H1 (cell line): Measurements from ENCODE around the gene SURF2. TPM values are rescaled to one million over a fixed set of nuclear protein-coding genes. Genes with fewer than 3 reads are reported as not detected.

Source experiments
- CTCF ChIA-PET: fragments of 300-600 bp; sonication (Branson Sonifier 250); formaldehyde crosslinking; loops from one replicate; lab custom pipeline; 2021; ENCODE audit not compliant: partially characterized antibody; lab: Charles Lee
- POLR2A ChIA-PET: fragments of 300-600 bp; sonication (Branson Sonifier 250); formaldehyde crosslinking; loops from one replicate; lab custom pipeline; 2021; ENCODE audit warnings: inconsistent platforms; ENCODE audit not compliant: partially characterized antibody; lab: Charles Lee
- DNase-seq, 2 experiments: peaks; one replicate each; pipeline versions ENCODE4 v3.0.0 to v3.0.0-alpha.2; 2010 to 2022; ENCODE audit warnings: low spot score in 2 of 2, low read depth in 1 of 2, mixed read lengths in 1 of 2
- FAIRE-seq: peaks from 2 replicates; lab custom pipeline; 2011; peaks lifted over from hg19 to GRCh38; lab: Jason Lieb, UNC
- H2AFZ ChIP-seq: 2 replicates; pipeline ENCODE4 v1.8.1; 2012; ENCODE audit warnings: low read length, inconsistent platforms
- H2AK5ac ChIP-seq: 2 replicates; pipeline ENCODE4 v1.6.1; 2013; ENCODE audit warnings: low read depth, low read length
- H2BK120ac ChIP-seq: replicated peaks from 2 replicates; pipeline ENCODE3; 2013; ENCODE audit warnings: low read depth, low read length, inconsistent platforms
- H2BK12ac ChIP-seq: 2 replicates; pipeline ENCODE4 v1.6.1; 2013; ENCODE audit warnings: low read depth, low read length
- H2BK15ac ChIP-seq: 2 replicates; pipeline ENCODE4 v1.6.1; 2013; ENCODE audit warnings: low read length
- H2BK20ac ChIP-seq: 2 replicates; pipeline ENCODE4 v1.6.1; 2013; ENCODE audit warnings: low read length
- H2BK5ac ChIP-seq: 2 replicates; pipeline ENCODE4 v1.6.1; 2013; ENCODE audit warnings: low read depth, low read length
- H3K14ac ChIP-seq: 2 replicates; pipeline ENCODE4 v1.6.1; 2013; ENCODE audit warnings: inconsistent platforms; ENCODE audit not compliant: insufficient read length
- H3K18ac ChIP-seq: 2 replicates; pipeline ENCODE4 v1.6.1; 2013; ENCODE audit warnings: low read length; ENCODE audit errors: extremely low read depth
- H3K23ac ChIP-seq: 2 replicates; pipeline ENCODE4 v1.6.1; 2013; ENCODE audit warnings: inconsistent platforms; ENCODE audit not compliant: insufficient read length
- H3K23me2 ChIP-seq: 2 replicates; pipeline ENCODE4 v1.6.1; 2013; ENCODE audit warnings: low read depth, low read length
- H3K27ac ChIP-seq: 2 replicates; pipeline ENCODE4 v1.6.1; 2011; ENCODE audit warnings: low read depth, low read length, inconsistent platforms
- H3K27me3 ChIP-seq, 4 experiments: replicated peaks in 1 of 4; 1 replicate in 1 of 4; 2 replicates in 3 of 4; pipeline versions ENCODE4 v1.6.1 to v1.8.1; 2011 to 2013; ENCODE audit warnings: low read length in 3 of 4, mild to moderate bottlenecking in 3 of 4, inconsistent platforms in 2 of 4, mixed read lengths in 2 of 4, moderate library complexity in 1 of 4; ENCODE audit not compliant: control insufficient read depth in 3 of 4, insufficient read depth in 3 of 4; ENCODE audit errors: extremely low read depth in 1 of 4
- H3K36me3 ChIP-seq, 4 experiments: 2 replicates each; pipeline versions ENCODE4 v1.6.1 to v1.8.1; 2011 to 2013; ENCODE audit warnings: mild to moderate bottlenecking in 4 of 4, low read length in 3 of 4, moderate library complexity in 2 of 4, control low read depth in 1 of 4, inconsistent platforms in 1 of 4; ENCODE audit not compliant: insufficient read depth in 4 of 4, control insufficient read depth in 2 of 4
- H3K4ac ChIP-seq: replicated peaks from 2 replicates; pipeline ENCODE3; 2013; ENCODE audit warnings: low read length, low read depth, mixed read lengths, inconsistent platforms; ENCODE audit not compliant: insufficient read length
- H3K4me1 ChIP-seq, 4 experiments: replicated peaks in 1 of 4; 1 replicate in 1 of 4; 2 replicates in 3 of 4; pipeline versions ENCODE4 v1.6.1 to v1.8.1; 2011 to 2013; ENCODE audit warnings: low read length in 3 of 4, inconsistent platforms in 2 of 4, mixed read lengths in 1 of 4; ENCODE audit not compliant: insufficient read depth in 4 of 4, control insufficient read depth in 3 of 4
- H3K4me2 ChIP-seq, 2 experiments: 2 replicates each; pipeline versions ENCODE4 v1.6.1 to v1.8.1; 2011 to 2013; ENCODE audit warnings: low read depth in 2 of 2, low read length in 2 of 2, control low read depth in 1 of 2, inconsistent platforms in 1 of 2, mild to moderate bottlenecking in 1 of 2; ENCODE audit not compliant: insufficient read depth in 1 of 2
- H3K4me3 ChIP-seq, 4 experiments: fragments of 200-600, 300-600 bp in 1 of 4; sonication (generic), shearing (Covaris generic), sonication (Bioruptor Twin) in 1 of 4; 2 replicates each; pipeline versions ENCODE4 v1.5.1 to v1.8.1; 2011 to 2016; ENCODE audit warnings: low read length in 4 of 4, low read depth in 3 of 4, control low read depth in 2 of 4, inconsistent platforms in 2 of 4, mild to moderate bottlenecking in 2 of 4, mixed read lengths in 1 of 4, moderate library complexity in 1 of 4; ENCODE audit not compliant: insufficient read depth in 2 of 4; ENCODE audit errors: extremely low read depth in 1 of 4
- H3K56ac ChIP-seq: replicated peaks from 2 replicates; pipeline ENCODE3; 2013; ENCODE audit warnings: low read depth, mild to moderate bottlenecking, mixed read lengths, low read length, inconsistent platforms; ENCODE audit not compliant: insufficient read length
- H3K79me1 ChIP-seq: 2 replicates; pipeline ENCODE4 v1.6.1; 2013; ENCODE audit warnings: low read depth, low read length, control low read depth
- H3K79me2 ChIP-seq, 2 experiments: 2 replicates each; pipeline versions ENCODE4 v1.6.1 to v1.8.1; 2012 to 2013; ENCODE audit warnings: low read length in 2 of 2, mild to moderate bottlenecking in 2 of 2, inconsistent platforms in 1 of 2; ENCODE audit not compliant: insufficient read depth in 2 of 2, control insufficient read depth in 1 of 2
- H3K9ac ChIP-seq, 4 experiments: replicated peaks in 1 of 4; 1 replicate in 1 of 4; 2 replicates in 3 of 4; pipeline versions ENCODE4 v1.6.1 to v1.8.1; 2011 to 2013; ENCODE audit warnings: low read depth in 3 of 4, low read length in 3 of 4, control low read depth in 2 of 4, mild to moderate bottlenecking in 2 of 4, moderate library complexity in 2 of 4, inconsistent platforms in 1 of 4; ENCODE audit errors: extremely low read depth in 1 of 4
- H3K9me3 ChIP-seq, 2 experiments: 2 replicates each; pipeline versions ENCODE4 v1.6.1 to v1.8.1; 2012 to 2013; ENCODE audit warnings: mild to moderate bottlenecking in 2 of 2, moderate library complexity in 2 of 2, control low read depth in 1 of 2, inconsistent platforms in 1 of 2, low read depth in 1 of 2, low read length in 1 of 2, mixed read lengths in 1 of 2; ENCODE audit not compliant: insufficient read depth in 2 of 2
- H4K20me1 ChIP-seq, 2 experiments: replicated peaks in 1 of 2; 2 replicates each; pipeline versions ENCODE3 to v1.8.1; 2011 to 2013; ENCODE audit warnings: inconsistent platforms in 2 of 2, low read length in 2 of 2, mild to moderate bottlenecking in 1 of 2; ENCODE audit not compliant: insufficient read depth in 2 of 2, control insufficient read depth in 1 of 2
- H4K5ac ChIP-seq: 2 replicates; pipeline ENCODE4 v1.6.1; 2013; ENCODE audit warnings: low read length, low read depth, mixed read lengths, inconsistent platforms; ENCODE audit not compliant: insufficient read length
- H4K8ac ChIP-seq: 2 replicates; pipeline ENCODE4 v1.8.0; 2013; ENCODE audit warnings: mild to moderate bottlenecking, moderate library complexity, low read length, inconsistent platforms; ENCODE audit not compliant: insufficient read depth; ENCODE audit errors: extremely low read depth
- H4K91ac ChIP-seq: replicated peaks from 2 replicates; pipeline ENCODE3; 2013; ENCODE audit warnings: low read length, mixed read lengths, inconsistent platforms; ENCODE audit not compliant: insufficient read length
- GABPA ChIP-seq: IDR thresholded peaks from 2 replicates; pipeline ENCODE4 v1.6.1; 2011; ENCODE audit warnings: mild to moderate bottlenecking, low read length, moderate library complexity, borderline replicate concordance; ENCODE audit not compliant: insufficient read depth
- GTF2F1 ChIP-seq: IDR thresholded peaks from 2 replicates; pipeline ENCODE4 v1.6.1; 2012; ENCODE audit warnings: low read depth, low read length, improper control_type of control experiment, borderline replicate concordance
- POLR2A ChIP-seq, 2 experiments: IDR thresholded peaks; 1 replicate in 1 of 2; 2 replicates in 1 of 2; pipeline ENCODE4 v1.6.1; 2011; ENCODE audit warnings: low read depth in 2 of 2, low read length in 2 of 2, mild to moderate bottlenecking in 2 of 2; ENCODE audit errors: control extremely low read depth in 1 of 2
- RNF2 ChIP-seq: fragments of 200-900, 300-1000 bp; sonication (generic); IDR thresholded peaks from 2 replicates; pipeline ENCODE4 v1.7.1; 2016; ENCODE audit warnings: borderline replicate concordance, low read depth, mild to moderate bottlenecking, antibody characterized with exemption, low read length; ENCODE audit not compliant: poor library complexity, severe bottlenecking; ENCODE audit errors: missing control alignments
- WGBS, 2 experiments: shearing (Covaris generic) in 1 of 2; methylation state at CpG; one replicate each; pipeline versions ENCODE4 v1.1.6 to v1.1.7; 2013 to 2015; ENCODE audit warnings: low lambda C conversion rate in 2 of 2, mixed read lengths in 2 of 2, inconsistent platforms in 1 of 2, low coverage in 1 of 2, missing lambda C conversion rate in 1 of 2; ENCODE audit not compliant: insufficient replicate concordance in 2 of 2, insufficient coverage in 1 of 2, insufficient read length in 1 of 2; ENCODE audit errors: extremely low coverage in 1 of 2, missing lambda C conversion rate in 1 of 2; 5-methylcytosine and 5-hydroxymethylcytosine counted together
- polyA plus RNA-seq, 7 experiments: library from polyadenylated mRNA; depleted of rRNA in 3 of 7; stranded (reverse) in 5 of 7; unstranded in 2 of 7; fragments of >200 nt in 5 of 7; fragments of 200-250 nt in 2 of 7; gene quantifications; 1 replicate in 5 of 7; 2 replicates in 1 of 7; 4 replicates in 1 of 7; pipeline versions ENCODE4 v1.2.1 to v1.2.3, GENCODE V29; 2011 to 2013; ENCODE audit warnings: missing spikeins in 2 of 7, mixed read lengths in 2 of 7
- total RNA-seq: library from RNA; stranded (reverse); fragmentation: NEBNext Ultra II Directional; extraction: Animal tissue kit (Norgen Biotek cat#: 25700); gene quantifications from 2 replicates; pipeline ENCODE4 v1.2.1, GENCODE V29; 2021

SURF2 gene
- total and polyA plus RNA-seq, 2 of the 8 experiments (the other 6 are each of a cell fraction or from before 2014, with no cell fraction given) = 36.6 to 37.7 TPM

DNA sequence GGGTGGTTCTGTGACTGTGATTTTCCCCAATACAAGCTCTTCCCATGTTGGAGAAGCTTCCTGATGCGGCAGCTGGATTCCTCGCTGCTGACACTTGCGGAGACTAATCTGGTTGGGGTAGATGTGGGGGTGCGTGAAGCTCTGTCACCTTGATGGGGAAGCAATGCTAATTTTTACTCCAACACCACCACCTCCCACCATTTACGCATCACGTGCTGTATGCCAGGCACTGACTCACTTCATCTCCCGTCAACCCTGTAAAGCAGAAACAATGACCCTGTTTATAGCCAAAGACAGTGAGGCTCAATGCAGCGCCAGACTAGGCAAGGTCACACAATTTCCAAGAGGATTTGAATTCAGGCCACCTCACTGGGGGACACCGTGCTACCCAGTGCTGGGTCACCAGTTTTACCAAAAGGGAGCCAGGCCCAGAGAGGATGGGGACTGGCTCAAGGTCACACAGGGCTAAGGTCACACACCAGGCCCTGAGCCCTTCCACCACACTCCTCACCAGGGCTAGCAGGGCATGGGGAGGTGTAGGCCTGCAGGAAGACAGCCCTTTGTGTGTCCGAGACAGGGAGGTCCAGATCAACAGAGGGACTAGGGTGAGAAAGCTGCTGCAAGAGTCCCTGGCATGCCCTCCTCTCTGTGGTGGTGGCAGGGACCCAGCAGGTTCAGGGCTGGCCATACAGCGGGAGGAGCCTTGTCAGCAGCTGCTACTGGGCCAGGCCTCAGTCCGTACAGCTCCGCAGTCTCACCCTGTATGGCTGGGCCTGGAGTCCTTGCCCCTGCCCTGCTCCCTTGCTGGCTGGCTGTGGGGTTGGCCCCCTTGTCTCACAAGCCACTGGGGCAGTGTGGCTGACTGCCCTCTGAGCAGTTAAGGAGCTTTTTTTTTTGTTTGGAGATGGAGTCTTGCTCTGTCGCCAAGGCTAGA, 23.1 kb downstream of the SURF2 start:
- H2BK120ac ChIP-seq = no peak overlapping the region
- POLR2A ChIA-PET = interaction anchor here (0.7 to 19.9 kb wide), 6 partner anchors 12 to 26 kb away, joined by 3 to 461 read pairs (median 4); partner anchors contain the start of genes MED22, RPL7A, SURF1 and SURF2
- H2AK5ac ChIP-seq = 0 out of 2 replicates have a peak overlapping the region, but pooled peaks have one; percentile 70

More for the DNA sequence above, 23.1 kb downstream of the SURF2 start:
- Histone ChIP-seq H3K9ac (no peak overlapping the region), H3K27me3 (peaks cover 0 to 11% (median 6%) of the 10 kb centered on the region in 4 experiments; a peak in 5 of 7 replicates), H2AFZ (no peak overlapping the region), H2BK20ac (no peak overlapping the region), H3K79me2 (peaks cover 4 to 10% of the 10 kb centered on the region in 2 experiments; a peak in 3 of 4 replicates), H2BK15ac (no peak overlapping the region), H3K79me1 (no peaks in the 10 kb centered on the region), H3K18ac (no peak overlapping the region), H3K4ac (no peak overlapping the region), H3K36me3 (no peaks in the 10 kb centered on the region; a peak in 1 of 8 replicates), H3K4me2 (no peak overlapping the region), H4K5ac (no peak overlapping the region), H4K91ac (no peak overlapping the region), H3K9me3 (peaks cover 0 to 15% of the 10 kb centered on the region in 2 experiments; a peak in 3 of 4 replicates), H2BK5ac (no peak overlapping the region), H3K56ac (no peak overlapping the region), H3K4me3 (no peak overlapping the region), H3K23me2 (peaks cover 23% of the 10 kb centered on the region; the same call in 1 of the 2 replicates), H4K20me1 (peaks cover 0 to 17% of the 10 kb centered on the region in 2 experiments), H4K8ac (no peak overlapping the region), H3K14ac (no peak overlapping the region), H3K23ac (no peak overlapping the region), H3K4me1 (peaks cover 0 to 5% (median 0%) of the 10 kb centered on the region in 4 experiments; a peak in 1 of 7 replicates), H3K27ac (no peak overlapping the region), H2BK12ac (peak overlapping the region; percentile 75; the same call in 1 of the 2 replicates)
- TF ChIP-seq RNF2 = no peak
- TF ChIP-seq GTF2F1 = no peak
- no peak for TF ChIP-seq GABPA
- TF ChIP-seq POLR2A (IDR thresholded peaks at IDR 0.05; ENCODE audit: control extremely low read depth in 1 of 2, low read depth in 2 of 2, low read length in 2 of 2) = no peak
- FAIRE-seq (no peak), DNase-seq (no peak)
- WGBS, 2 experiments = 90% methylated on average over 14 of the region's 14 CpGs; no CpG with 5 or more reads in 1 of the 2 experiments
- CTCF ChIA-PET = interaction anchor here (0.7 to 5.4 kb wide), 10 partner anchors 10 to 108 kb away, joined by 3 to 33 read pairs (median 4); no protein-coding TSS in a partner anchor
